Endothelial cell of umbilical vein (primary cell): Measurements from ENCODE around the gene PLXNB2. TPM values are rescaled to one million over a fixed set of nuclear protein-coding genes. Genes with fewer than 3 reads are reported as not detected.

Experiments
- BruUV-seq: library from RNA; stranded (reverse); fragments of 400-500 nt; replicated peaks from 2 replicates; lab custom pipeline; 2021; lab: Mats Ljungman, UMichigan
- CTCF ChIA-PET: fragments of 300-600, 350-600 bp; sonication (Branson Sonifier 250); formaldehyde crosslinking; loops from one replicate; lab custom pipeline; 2021; ENCODE audit warnings: antibody characterized with exemption, inconsistent platforms; lab: Charles Lee
- POLR2A ChIA-PET: fragments of 300-600, 350-600 bp; sonication (Branson Sonifier 250); formaldehyde crosslinking; loops from one replicate; lab custom pipeline; 2021; ENCODE audit warnings: antibody characterized with exemption, inconsistent platforms; lab: Charles Lee
- DNase-seq: peaks from one replicate; pipeline ENCODE4 v3.0.0-alpha.2; 2011; ENCODE audit warnings: low read depth, low spot score
- FAIRE-seq: peaks from 2 replicates; lab custom pipeline; 2011; peaks lifted over from hg19 to GRCh38; lab: Jason Lieb, UNC
- H2AFZ ChIP-seq: 2 replicates; pipeline ENCODE4 v1.6.0; 2012; ENCODE audit warnings: low read depth, low read length, control low read depth, inconsistent platforms
- H3K27ac ChIP-seq: 2 replicates; pipeline ENCODE4 v1.5.1; 2011; ENCODE audit warnings: low read depth, mild to moderate bottlenecking, control low read depth, low read length, moderate library complexity; ENCODE audit not compliant: insufficient read depth
- H3K27me3 ChIP-seq, 2 experiments: 2 replicates each; pipeline versions ENCODE4 v1.6.0 to v1.6.1; 2011; ENCODE audit warnings: low read length in 2 of 2, mixed read lengths in 1 of 2; ENCODE audit not compliant: control insufficient read depth in 2 of 2, insufficient read depth in 2 of 2
- H3K36me3 ChIP-seq, 2 experiments: 2 replicates in 1 of 2; 3 replicates in 1 of 2; pipeline ENCODE4 v1.5.1; 2011; ENCODE audit warnings: low read length in 2 of 2, mild to moderate bottlenecking in 1 of 2, moderate library complexity in 1 of 2; ENCODE audit not compliant: control insufficient read depth in 2 of 2, insufficient read depth in 2 of 2; ENCODE audit errors: extremely low read depth in 1 of 2
- H3K4me1 ChIP-seq: 3 replicates; pipeline ENCODE4 v1.5.1; 2011; ENCODE audit warnings: mild to moderate bottlenecking, low read length; ENCODE audit not compliant: control insufficient read depth, insufficient read depth; ENCODE audit errors: extremely low read depth
- H3K4me2 ChIP-seq: 2 replicates; pipeline ENCODE4 v1.6.1; 2011; ENCODE audit warnings: low read length, control low read depth, mixed read lengths; ENCODE audit not compliant: insufficient read depth
- H3K4me3 ChIP-seq, 3 experiments: fragments of 200-600 bp in 1 of 3; sonication (generic), shearing (Covaris generic) in 1 of 3; replicated peaks in 1 of 3; 2 replicates each; pipeline ENCODE4 v1.5.1; 2011 to 2016; ENCODE audit warnings: control low read depth in 3 of 3, low read length in 3 of 3, mild to moderate bottlenecking in 2 of 3, inconsistent platforms in 1 of 3, low read depth in 1 of 3, moderate library complexity in 1 of 3; ENCODE audit not compliant: insufficient read depth in 1 of 3
- H3K79me2 ChIP-seq: 2 replicates; pipeline ENCODE4 v1.6.0; 2012; ENCODE audit warnings: low read length, inconsistent platforms; ENCODE audit not compliant: control insufficient read depth, insufficient read depth
- H3K9ac ChIP-seq: replicated peaks from 2 replicates; pipeline ENCODE3; 2011; ENCODE audit warnings: low read length, control low read depth; ENCODE audit not compliant: insufficient read depth; ENCODE audit errors: extremely low read depth
- H3K9me1 ChIP-seq: replicated peaks from 3 replicates; pipeline ENCODE4 v1.6.0; 2011; ENCODE audit warnings: mild to moderate bottlenecking, low read length; ENCODE audit not compliant: control insufficient read depth, insufficient read depth; ENCODE audit errors: extremely low read depth
- H3K9me3 ChIP-seq: replicated peaks from 2 replicates; pipeline ENCODE4 v1.5.1; 2012; ENCODE audit warnings: low read length, inconsistent platforms; ENCODE audit not compliant: control insufficient read depth, insufficient read depth
- H4K20me1 ChIP-seq: replicated peaks from 2 replicates; pipeline ENCODE3; 2011; ENCODE audit warnings: mild to moderate bottlenecking, low read length; ENCODE audit not compliant: control insufficient read depth, insufficient read depth; ENCODE audit errors: extremely low read depth
- CTCF ChIP-seq, 2 donors: IDR thresholded peaks; 1 replicate in 1 of 2; 2 replicates in 1 of 2; pipeline ENCODE4 v1.5.1; 2011; ENCODE audit warnings: low read length in 2 of 2, mild to moderate bottlenecking in 2 of 2, moderate library complexity in 2 of 2, control low read depth in 1 of 2, inconsistent platforms in 1 of 2, low read depth in 1 of 2; ENCODE audit not compliant: insufficient read depth in 1 of 2; ENCODE audit errors: extremely low read depth in 1 of 2
- EZH2 ChIP-seq: IDR thresholded peaks from 2 replicates; pipeline ENCODE4 v1.6.1; 2012; ENCODE audit warnings: borderline replicate concordance, low read depth, mild to moderate bottlenecking, moderate library complexity, low read length, inconsistent platforms; ENCODE audit not compliant: severe bottlenecking
- FOS ChIP-seq: IDR thresholded peaks from 2 replicates; pipeline ENCODE4 v1.6.1; 2011; ENCODE audit warnings: mild to moderate bottlenecking, low read length, moderate library complexity, borderline replicate concordance; ENCODE audit not compliant: insufficient read depth
- GATA2 ChIP-seq: IDR thresholded peaks from 2 replicates; pipeline ENCODE4 v1.7.0; 2011; ENCODE audit warnings: low read depth, mild to moderate bottlenecking, moderate library complexity, mixed read lengths, low read length; ENCODE audit not compliant: insufficient read length, insufficient read depth
- JUN ChIP-seq: IDR thresholded peaks from 2 replicates; pipeline ENCODE4 v1.6.1; 2011; ENCODE audit warnings: borderline replicate concordance, low read depth; ENCODE audit not compliant: insufficient read length, insufficient read depth
- MYC ChIP-seq: IDR thresholded peaks from one replicate; pipeline ENCODE4 v1.6.1; 2011; ENCODE audit warnings: mild to moderate bottlenecking, low read depth, low read length
- POLR2A ChIP-seq: IDR thresholded peaks from 2 replicates; pipeline ENCODE4 v1.6.1; 2012; ENCODE audit warnings: low read depth, mild to moderate bottlenecking, control low read depth, low read length
- POLR2AphosphoS5 ChIP-seq: IDR thresholded peaks from 2 replicates; pipeline ENCODE4 v1.6.1; 2012; ENCODE audit warnings: low read depth, mild to moderate bottlenecking, control low read depth, low read length, moderate library complexity; ENCODE audit not compliant: insufficient read depth
- dilution Hi-C: fragments of 300-500 bp; cut with MboI; formaldehyde crosslinking; loops from one replicate; pipeline ENCODE4 v1.15.0; 2019; ENCODE audit warnings: low sequenced_read_pairs; ENCODE audit not compliant: extremely low pct_ligation_motif_present
- intact Hi-C: fragments of 100-400 bp; cut with micrococcal nuclease; formaldehyde crosslinking; loops from one replicate; pipeline ENCODE4 v1.10.0; 2022
- polyA plus RNA-seq, 4 experiments: library from polyadenylated mRNA; depleted of rRNA in 3 of 4; stranded (reverse) in 3 of 4; unstranded in 1 of 4; fragments of >200 nt; gene quantifications; 2 replicates each; pipeline versions ENCODE4 v1.2.1 to v1.2.3, GENCODE V29; 2011 to 2012; ENCODE audit warnings: missing spikeins in 1 of 4
- total RNA-seq: library from RNA; stranded (reverse); gene quantifications from 2 replicates; pipeline ENCODE4 v1.2.3, GENCODE V29; 2021
- TF ChIP-seq, protein P1 (sequence below): IDR thresholded peaks from 2 replicates; pipeline ENCODE4 v1.6.1; 2011; ENCODE audit not compliant: insufficient read depth, insufficient read length

Gene PLXNB2
- total and polyA plus RNA-seq, 2 donors (not counting 3 experiments of a cell fraction or from before 2014, with no cell fraction given), result 82.3 to 139 TPM

GRCh38 chr22:50329236-50329635 is 21.8 kb upstream of the PLXNB2 start:
- H3K9me3 ChIP-seq, result no peaks in the 10 kb centered on the region
- H3K9ac ChIP-seq, result no peak overlapping the region
- H4K20me1 ChIP-seq, result no peaks in the 10 kb centered on the region
- intact Hi-C loops (no loop called here), dilution Hi-C loops (no loop called here)
- ChIA-PET POLR2A (no interaction called here), CTCF (interaction anchor here (0.7 to 5.6 kb wide), 4 partner anchors 12 to 77 kb away, joined by 3 to 36 read pairs (median 16); partner anchors contain the start of gene HDAC10)
- TF ChIP-seq JUN (no peak), MYC (no peak), CTCF (IDR thresholded peaks at IDR 0.05; ENCODE audit: extremely low read depth in 1 of 2, insufficient read depth in 1 of 2, low read depth in 1 of 2, low read length in 2 of 2) (no peak), EZH2 (no peak), POLR2A (no peak), FOS (no peak), GATA2 (no peak), POLR2AphosphoS5 (no peak)
- TF ChIP-seq, protein P1, sequence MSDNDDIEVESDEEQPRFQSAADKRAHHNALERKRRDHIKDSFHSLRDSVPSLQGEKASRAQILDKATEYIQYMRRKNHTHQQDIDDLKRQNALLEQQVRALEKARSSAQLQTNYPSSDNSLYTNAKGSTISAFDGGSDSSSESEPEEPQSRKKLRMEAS, result no peak
- no peak for DNase-seq
- BruUV-seq, result no TSS peak
- H3K9me1 ChIP-seq, result no peaks in the 10 kb centered on the region
- no peak overlapping the region for H2AFZ ChIP-seq
- no peak overlapping the region for H3K27ac ChIP-seq
- peaks cover 9% of the 10 kb centered on the region for H3K4me1 ChIP-seq
- H3K4me2 ChIP-seq, result no peak overlapping the region
- no peaks in the 10 kb centered on the region for H3K36me3 ChIP-seq
- FAIRE-seq, result no peak
- H3K79me2 ChIP-seq, result no peaks in the 10 kb centered on the region
- H3K4me3 ChIP-seq, result no peak overlapping the region
- no peaks in the 10 kb centered on the region for H3K27me3 ChIP-seq
